ENCODE measurements around the gene ELOVL5.

The ELOVL5 gene

DNA sequence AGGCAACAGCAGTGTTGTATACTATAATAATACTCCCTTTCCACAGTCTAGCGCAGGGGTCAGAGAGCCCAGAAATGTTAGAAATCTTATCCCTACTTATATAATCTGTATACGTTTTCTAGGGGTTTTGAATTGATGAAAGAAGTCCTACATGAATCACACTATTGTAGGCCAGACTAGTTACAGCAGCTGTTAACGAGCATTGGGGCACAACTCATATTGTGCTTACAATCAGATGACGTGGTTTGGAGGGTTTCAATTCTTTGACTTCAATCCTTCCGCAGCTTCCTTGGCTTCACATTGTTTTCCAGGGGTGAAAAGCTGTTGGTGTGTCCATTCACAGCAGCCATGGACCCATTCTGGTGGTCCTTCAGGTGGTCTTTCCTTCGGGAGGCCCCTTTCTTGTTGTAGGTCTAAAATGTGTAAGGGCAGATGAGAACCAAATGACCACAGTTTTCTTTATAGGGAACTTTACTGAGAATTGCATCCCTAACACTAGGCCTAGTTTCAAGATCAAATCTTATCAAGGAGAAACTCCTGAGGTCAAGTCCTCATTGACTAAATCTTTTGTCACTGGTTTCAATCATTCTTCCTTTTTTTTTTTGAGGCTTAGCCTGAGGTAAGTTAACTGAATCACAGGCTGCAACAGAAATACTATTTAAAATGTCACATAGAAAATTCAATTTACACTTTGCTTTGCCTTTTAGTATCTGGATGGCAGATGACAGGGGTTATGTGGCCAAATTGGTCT, 79.7 kb downstream of the ELOVL5 start:
- DNase-seq, result no peak

DNA sequence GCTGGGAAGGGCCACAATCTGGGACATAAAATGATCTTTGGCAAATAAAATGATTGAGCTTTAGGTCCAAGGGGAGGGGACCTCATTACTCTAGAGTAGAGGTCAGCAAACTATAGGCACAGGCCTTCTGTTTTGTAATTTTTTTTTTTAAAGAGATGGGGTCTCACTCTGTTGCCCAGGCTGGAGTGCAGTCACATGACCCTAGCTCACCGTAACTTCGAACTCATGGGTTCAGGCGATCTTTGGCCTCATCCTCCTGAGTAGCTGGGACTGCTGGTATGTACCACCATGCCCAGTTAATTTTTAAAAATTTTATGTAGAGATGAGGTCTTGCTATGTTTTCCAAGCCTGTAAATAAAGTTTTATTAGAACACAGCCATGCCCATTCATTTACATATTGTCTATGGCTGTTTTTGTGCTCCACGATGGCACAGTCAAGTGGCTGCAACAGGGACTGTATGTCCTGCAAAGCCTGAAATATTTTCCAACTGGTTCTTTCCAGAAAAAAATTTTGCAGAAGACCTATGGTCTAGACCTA, 82.1 kb downstream of the ELOVL5 start:
- DNase-seq, result no peak

DNA sequence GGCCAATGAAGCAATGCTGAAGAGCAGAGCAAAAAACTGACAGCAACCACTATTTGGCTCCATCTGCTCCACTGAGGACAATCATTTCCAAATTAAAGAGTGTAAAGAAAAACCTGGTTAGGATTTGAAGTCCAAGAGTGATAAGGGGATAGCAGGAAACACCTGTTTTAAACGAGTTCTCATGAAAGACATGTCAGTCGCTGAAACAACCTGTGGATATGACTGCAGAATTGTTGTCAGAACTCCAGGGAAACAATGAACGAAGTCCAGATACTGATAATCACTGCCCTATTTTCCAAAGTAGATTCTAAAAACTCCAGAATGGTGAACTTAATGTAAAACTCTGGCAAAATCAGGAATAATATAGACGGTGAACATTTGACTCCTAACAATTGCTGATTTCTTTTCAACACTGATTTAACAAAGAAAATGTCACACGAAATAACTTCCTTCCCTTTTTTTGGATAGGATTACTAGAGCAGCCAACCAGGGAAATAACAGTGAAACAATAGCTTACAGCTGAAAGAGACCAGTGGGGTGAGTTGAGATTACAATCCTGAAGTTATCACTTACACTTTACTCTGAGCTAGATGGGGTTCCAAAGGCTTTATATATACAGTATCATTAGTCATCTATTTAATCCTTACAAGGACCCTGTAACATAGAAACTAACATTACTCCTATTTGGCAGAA, 83.7 kb downstream of the ELOVL5 start:
- peak in 1 of 3 donors; percentile 41 for DNase-seq

DNA sequence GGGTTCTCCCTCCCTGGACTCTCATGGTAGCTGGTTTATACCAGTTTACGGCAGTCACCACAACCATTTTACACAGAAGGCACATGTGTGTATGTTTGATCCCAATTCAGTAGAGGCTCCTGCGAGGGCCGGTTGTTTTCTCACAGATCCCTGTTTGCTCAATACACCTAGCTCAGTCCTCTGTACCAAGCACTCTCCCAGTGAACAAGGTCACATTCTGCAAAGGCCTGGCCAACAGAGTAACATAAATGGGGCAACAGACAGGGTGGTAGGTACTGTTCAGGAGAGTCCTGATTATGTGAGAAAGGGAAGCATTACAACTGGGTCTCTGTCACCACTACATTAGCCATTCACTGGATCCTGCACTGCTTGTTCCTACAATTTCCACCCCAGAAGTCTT, 84.4 kb downstream of the ELOVL5 start:
- DNase-seq, result no peak

DNA sequence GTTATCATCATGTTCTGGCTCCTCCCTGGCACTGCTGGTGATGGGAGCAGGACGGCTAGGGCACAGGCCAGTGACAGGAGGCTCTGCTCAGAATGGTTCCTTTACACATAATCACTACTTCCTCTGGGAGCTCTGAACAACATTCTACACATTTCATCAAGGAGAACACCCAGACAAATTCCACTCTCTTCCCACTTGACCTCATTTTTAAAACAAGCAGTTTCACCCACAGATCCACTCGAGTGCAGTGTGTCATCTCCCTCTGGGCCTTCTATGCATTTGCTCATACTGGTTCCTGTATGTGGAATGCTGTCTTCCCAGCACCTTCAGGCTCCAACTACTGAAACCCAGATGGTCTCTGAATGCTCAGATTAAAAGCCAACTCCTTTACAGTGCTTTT, 84.8 kb downstream of the ELOVL5 start:
- no peak for DNase-seq

DNA sequence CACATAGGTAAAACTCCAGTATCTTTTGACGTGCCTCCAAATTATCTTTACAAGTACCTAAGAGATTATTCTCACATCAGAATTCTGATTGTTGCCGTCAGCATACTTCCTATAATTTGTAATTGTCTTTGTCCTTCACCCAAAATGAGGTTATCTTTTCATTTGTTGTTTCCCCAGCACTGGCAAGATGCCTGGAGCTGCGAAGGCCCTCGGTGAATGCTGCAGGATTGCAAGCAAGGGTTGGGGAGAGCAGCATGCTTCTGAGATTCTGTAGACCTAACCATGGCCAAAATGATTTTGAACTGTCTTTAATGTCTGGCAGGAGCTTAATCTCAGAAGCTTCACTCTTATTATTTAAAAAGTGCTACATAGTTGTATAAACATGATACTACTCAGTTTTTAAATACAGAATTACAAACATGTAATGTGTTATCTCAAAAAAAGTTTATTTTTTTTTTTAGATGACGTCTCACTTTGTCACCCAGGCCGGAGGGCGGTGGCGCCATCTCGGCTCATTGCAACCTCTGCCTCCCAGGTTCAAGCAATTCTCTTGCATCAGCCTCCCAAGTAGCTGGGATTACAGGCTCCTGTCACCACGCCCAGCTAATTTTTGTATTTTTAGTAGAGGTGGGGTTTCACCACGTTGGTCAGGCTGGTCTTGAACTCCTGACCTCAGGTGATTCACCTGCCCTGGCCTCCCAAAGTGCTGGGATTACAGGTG, 88.7 kb downstream of the ELOVL5 start:
- no peak for DNase-seq

DNA sequence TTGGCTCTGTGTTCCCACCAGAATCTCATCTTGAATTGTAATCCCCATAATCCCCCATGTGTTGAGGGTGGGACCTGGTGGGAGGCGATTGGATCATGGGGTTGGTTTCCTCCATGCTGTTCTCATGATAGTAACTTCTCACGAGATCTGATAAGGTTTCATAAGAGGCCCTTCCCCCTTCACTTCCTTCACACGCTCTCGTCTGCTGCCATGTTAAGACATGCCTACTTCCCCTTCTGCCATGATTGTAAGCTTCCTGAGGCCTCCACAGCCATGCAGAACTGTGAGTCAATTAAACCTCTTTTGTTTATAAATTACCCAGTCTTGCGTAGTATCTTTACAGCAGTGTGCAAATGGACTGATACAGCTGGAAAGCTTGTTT, 90.0 kb downstream of the ELOVL5 start:
- DNase-seq, result no peak

DNA sequence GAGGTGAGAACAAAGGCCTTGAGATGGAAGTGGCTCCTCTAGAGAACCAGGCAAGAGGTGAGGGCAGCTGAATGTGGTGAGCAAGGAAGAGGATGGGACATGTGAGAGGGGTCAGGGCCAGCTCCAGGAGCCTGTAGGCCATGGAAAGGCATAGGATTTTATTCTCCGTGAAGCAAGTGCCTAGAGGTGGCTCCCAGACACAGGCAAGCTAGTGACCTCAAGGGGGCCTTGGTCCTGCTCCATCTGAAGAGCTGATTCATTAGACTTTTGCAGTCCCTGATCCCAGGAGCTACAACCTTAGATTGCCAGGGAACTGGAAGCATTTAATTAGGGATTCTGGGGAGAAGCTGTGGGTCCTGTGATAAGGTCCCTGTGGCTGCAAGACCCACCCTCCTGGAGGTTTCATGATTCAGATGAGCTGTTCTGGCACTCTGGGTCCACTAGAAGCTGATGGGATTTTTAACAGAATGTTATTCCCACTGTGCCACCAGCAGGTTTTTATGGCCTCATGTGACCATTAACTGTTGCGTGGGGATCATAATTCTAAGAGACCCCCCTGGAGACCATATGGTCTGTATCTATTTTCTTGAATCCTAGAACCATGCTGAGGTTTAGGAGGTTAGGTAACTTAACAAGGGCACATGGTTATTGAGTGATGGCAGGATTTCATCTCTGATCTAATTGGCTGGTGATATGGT, 90.5 kb downstream of the ELOVL5 start:
- DNase-seq, result no peak

- no peak for DNase-seq
These were observed 91.2 kb downstream of the ELOVL5 start for GRCh38 chr6:53257533-53257932.

DNA sequence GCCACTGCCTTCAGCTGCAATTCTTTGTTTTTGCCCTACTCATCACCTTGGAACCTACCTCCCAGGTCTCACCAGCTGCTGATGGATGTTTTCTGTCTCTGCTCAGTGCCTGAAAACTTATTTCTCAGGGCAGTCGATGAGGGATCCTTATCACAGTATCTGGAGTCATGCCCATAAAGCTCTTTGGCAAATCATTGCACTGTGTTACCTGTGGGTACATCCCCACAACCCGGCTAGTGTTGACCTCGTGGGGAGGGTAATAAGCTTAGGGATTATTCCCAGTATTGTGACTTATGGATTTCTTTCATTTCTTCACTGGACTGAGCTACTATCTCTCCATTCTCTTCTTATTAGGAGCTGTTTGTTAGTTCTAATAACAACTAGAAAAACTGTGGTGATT, 91.7 kb downstream of the ELOVL5 start:
- no peak for DNase-seq

DNA sequence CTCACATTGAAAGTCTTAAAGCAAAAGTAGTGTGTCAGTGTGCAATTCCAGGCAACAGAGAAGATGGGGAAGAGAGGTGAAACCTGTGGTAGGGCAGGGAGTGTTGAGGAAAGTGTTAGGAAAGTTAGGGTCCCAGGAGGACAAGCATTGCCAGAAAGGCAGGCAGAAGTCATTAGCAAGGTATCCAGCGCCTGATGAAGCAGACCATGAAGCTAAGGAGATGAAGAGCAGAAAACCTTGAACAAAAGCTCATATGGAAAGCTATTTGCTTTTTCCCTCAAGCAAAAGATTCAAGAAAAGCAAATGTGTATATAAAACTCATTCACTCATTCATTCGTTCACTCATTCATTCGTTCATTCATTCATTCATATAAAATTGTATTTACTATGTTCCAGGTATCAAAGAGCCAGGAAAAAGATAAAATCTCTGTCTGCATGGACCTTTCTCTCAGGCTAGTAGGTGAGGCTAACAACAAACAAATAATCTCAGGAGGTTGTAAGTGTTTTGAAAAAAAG, 96.5 kb downstream of the ELOVL5 start:
- no peak for DNase-seq

DNA sequence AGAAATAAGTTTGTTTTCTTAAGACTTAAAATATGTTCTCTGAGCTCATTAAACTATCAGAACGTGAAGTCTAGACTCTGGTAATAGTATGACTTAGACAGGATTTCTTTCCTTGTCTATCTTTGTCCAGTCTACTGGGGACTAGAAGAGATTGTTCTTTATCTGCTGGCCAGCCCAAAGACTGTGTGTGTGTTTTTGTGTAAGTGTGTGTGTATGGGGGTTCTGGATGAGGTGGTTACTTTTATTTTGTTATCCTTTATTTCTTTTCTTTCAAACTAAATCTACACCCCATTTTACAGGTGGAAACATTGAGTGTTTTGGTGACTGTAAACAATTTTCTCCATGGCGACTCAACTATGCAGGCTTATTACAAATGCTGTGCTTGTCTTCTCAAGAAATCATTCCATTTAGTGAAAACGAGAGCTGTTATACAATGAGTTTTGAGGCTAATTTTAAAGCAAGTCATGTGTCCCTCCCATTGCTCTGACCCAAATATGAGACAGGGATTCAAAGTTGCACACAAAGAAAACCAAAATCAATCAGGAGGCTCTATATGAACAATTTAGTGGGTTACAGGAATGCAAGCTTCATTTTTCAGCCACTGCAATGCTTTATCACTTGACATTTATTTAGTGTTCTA, 97.6 kb downstream of the ELOVL5 start:
- DNase-seq, result no peak

DNA sequence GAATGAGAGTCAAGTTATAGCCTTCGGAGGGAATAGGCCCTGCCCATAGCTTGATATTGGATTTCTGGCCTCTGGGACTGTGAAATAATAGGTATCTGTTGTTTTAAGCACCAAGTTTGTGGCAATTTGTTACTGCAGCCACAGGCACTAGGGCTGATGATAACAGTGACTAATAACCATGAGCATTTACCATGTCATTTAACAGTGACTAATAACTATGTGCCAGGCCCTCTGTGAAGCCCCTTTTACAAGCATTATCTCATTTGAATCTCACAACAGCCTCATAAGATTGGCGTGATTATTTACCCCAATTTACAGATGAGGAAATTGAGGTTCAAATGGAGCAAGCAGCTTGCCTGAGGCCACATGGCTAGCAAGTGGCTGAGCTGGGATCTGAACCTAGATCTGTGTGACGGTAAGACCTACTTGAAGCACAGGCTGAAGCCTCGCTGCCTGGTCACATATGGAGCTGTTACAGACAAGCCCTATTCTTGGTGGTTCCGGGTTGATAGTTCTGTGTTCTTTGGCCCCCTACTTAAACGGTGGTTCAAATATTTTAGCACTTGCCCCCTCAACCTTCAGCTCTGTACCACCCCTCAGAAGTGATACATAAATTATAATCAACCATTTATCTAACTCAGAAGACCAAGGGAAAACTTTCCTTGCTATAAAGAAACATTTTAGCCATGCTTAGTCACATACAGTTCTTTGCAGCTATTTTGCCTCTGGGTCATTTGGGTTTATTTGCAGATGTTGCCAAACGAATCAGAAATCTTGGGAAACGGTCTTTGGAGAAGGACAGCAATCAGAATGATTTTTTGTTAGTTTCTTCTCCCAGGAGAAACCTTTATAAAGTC, 98.3 kb downstream of the ELOVL5 start:
- DNase-seq, result peak; percentile 51 to 70 (median 69)

- no peak for DNase-seq
These were observed 101.8 kb downstream of the ELOVL5 start for GRCh38 chr6:53246924-53247323.

DNA sequence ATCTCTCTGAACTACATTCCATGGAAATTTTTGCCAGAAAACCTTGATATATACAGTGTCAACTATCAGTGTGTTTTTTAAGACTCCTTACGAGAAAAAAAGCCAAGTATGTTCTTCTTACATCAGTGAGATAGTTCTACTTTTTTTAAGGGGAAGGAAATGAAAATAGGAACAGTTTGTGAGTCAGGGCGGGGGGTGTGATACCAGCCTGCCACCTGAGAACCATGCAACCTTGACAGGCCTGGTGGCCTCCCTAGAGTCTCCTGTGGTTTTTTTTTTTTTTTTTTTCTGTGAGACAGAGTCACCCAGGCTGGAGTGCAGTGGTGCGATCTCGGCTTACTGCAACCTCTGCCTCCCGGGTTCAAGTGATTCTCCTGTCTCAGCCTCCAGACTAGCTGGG, 103.8 kb downstream of the ELOVL5 start:
- DNase-seq, result peak; percentile 57 to 71 (median 65)

GRCh38 chr6:53244399-53244931, 104.3 kb downstream of the ELOVL5 start:
- peak in 1 of 3 donors; percentile 19 for DNase-seq

- DNase-seq, result peak; percentile 67 to 70 (median 69)
These were observed 106.8 kb downstream of the ELOVL5 start for GRCh38 chr6:53241938-53242337.

GRCh38 chr6:53240761-53241160, 108.0 kb downstream of the ELOVL5 start:
- DNase-seq, result peak; percentile 51 to 62 (median 58)

GRCh38 chr6:53240139-53240538, 108.6 kb downstream of the ELOVL5 start:
- DNase-seq, result no peak

- no peak for DNase-seq
These were observed 109.2 kb downstream of the ELOVL5 start for GRCh38 chr6:53239526-53239925.

- no peak for DNase-seq
These were observed 110.4 kb downstream of the ELOVL5 start for GRCh38 chr6:53238311-53238710.

Measured in suppressor macrophage treated with lipopolysaccharide for 1 hour (primary cell).